Muscle layer of duodenum (tissue), 2 donors: ENCODE data around the gene CENPU.

Experiments used
- H3K27ac ChIP-seq: one replicate; pipeline ENCODE4 v1.7.0; 2013; ENCODE audit warnings: mild to moderate bottlenecking, low read length
- H3K27me3 ChIP-seq: one replicate; pipeline ENCODE4 v1.7.0; 2013; ENCODE audit warnings: low read depth, mild to moderate bottlenecking, control low read depth, low read length
- H3K36me3 ChIP-seq, 2 donors: one replicate each; pipeline ENCODE4 v1.7.0; 2013; ENCODE audit warnings: low read length in 2 of 2, control low read depth in 1 of 2, mild to moderate bottlenecking in 1 of 2; ENCODE audit not compliant: insufficient read depth in 2 of 2, control insufficient read depth in 1 of 2
- H3K4me1 ChIP-seq, 2 donors: one replicate each; pipeline ENCODE4 v1.7.0; 2013; ENCODE audit warnings: low read length in 2 of 2, mild to moderate bottlenecking in 2 of 2, control low read depth in 1 of 2, moderate library complexity in 1 of 2; ENCODE audit not compliant: insufficient read depth in 2 of 2, control insufficient read depth in 1 of 2
- H3K4me3 ChIP-seq, 2 donors: one replicate each; pipeline ENCODE4 v1.7.0; 2013; ENCODE audit warnings: low read length in 2 of 2, low read depth in 1 of 2, mild to moderate bottlenecking in 1 of 2
- H3K9me3 ChIP-seq, 2 donors: one replicate each; pipeline ENCODE4 v1.7.0; 2013; ENCODE audit warnings: low read length in 2 of 2, control low read depth in 1 of 2, mild to moderate bottlenecking in 1 of 2; ENCODE audit not compliant: control insufficient read depth in 1 of 2
- donor health status: healthy.

Gene CENPU

DNA sequence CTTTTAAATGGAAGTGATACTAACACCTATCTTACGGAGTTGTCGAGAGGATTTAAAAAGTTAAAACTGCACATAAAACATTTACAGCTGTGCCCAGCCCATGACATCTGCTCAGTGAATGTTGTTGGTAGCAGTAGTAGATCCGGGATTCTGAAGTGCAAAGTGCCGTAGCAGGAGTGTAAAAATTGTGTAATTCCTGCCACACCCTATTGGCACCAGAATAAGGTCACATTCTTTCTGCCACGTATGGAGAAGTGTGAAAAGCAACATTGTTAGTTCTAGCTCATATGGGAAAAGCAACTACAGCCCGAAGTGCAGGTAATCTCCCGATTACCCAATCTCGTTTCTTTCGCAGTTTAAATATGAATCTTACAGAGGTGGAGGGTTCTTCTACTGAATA lies 53.2 kb downstream of the CENPU start:
- peak overlapping the region; percentile 49 for H3K27ac ChIP-seq
- H3K4me3 ChIP-seq: no peak overlapping the region

DNA sequence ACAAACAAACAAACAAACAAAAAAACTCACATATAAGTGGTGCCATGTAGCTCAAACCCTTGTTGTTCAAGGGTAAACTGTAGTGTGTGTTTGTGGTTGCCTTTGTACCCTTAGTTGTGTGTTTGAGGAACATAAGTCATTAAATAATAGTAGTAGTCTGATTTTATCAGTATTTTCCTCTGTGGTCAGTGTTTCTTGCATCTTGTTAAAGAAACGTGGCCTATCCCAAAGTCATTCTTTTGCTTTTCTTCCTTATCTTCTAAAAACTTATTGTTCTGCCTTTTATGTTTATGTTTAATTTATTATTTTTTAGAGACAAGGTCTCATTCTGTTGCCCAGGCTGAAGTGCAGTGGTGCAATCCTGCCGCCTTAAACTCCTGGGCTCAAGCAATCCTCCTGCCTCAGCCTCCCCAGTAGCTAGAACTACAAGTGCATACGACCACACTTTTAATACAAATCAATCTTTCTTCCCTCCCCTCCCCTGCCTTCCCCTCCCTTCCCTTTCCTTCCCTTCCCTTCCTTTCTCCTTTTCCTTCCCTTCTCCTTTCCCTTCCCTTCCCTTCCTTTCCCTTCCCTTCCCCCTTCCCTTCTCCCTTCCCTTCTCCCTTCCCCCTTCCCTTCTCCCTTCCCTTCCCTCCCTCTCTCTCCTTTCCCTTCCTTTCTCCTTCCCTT lies 57.9 kb downstream of the CENPU start:
- Histone ChIP-seq H3K4me3 (no peak overlapping the region), H3K36me3 (peaks cover 17 to 32% of the 10 kb centered on the region in 2 donors), H3K27me3 (no peaks in the 10 kb centered on the region), H3K9me3 (no peaks in the 10 kb centered on the region), H3K27ac (no peak overlapping the region), H3K4me1 (peaks cover 0 to 3% of the 10 kb centered on the region in 2 donors)

More for the DNA sequence above, 53.2 kb downstream of the CENPU start:
- Histone ChIP-seq H3K9me3 (no peaks in the 10 kb centered on the region), H3K36me3 (peaks cover 3 to 7% of the 10 kb centered on the region in 2 donors), H3K4me1 (peaks cover 0 to 3% of the 10 kb centered on the region in 2 donors), H3K27me3 (no peaks in the 10 kb centered on the region)

DNA sequence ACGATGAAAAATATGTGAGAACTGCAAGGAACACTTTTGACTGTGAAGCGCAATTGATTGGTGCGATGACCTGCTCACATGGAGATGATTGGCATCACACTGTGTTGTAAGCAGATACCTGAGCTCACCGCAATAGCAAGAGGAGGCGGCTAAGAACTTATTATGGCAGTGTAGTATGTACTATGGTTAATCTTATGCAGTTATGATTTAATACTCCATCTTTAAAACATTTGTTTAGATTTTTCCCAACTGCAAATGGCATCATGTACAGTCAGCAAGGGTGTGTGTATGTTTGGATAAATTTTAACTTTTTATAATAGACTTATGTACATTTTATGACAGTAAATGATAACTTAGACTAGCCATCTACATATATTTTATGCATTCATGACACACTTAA lies 58.9 kb downstream of the CENPU start:
- Histone ChIP-seq H3K27ac (no peak overlapping the region), H3K27me3 (no peaks in the 10 kb centered on the region), H3K9me3 (no peaks in the 10 kb centered on the region), H3K36me3 (peaks cover 13 to 35% of the 10 kb centered on the region in 2 donors), H3K4me1 (no peaks in the 10 kb centered on the region), H3K4me3 (no peak overlapping the region)

DNA sequence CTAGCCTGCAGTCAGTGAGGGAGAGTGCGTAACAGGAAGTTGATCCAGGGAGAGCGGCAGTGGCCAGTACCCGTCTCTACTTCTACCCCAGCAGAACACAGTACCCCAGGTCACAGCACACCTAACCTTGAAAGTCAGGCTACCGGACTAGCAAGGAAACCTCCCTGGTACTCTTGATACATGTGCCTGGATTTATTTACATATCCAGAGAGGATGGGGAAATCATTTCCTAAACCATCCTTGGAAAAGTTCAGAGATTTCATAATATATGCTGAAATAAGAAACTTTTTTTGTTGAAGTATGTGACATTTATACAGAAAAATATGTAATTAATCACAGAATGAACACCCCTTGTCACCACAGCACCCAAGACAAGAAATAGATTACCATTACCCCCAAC lies 59.9 kb downstream of the CENPU start:
- no peaks in the 10 kb centered on the region for H3K9me3 ChIP-seq
- peaks cover 13 to 41% of the 10 kb centered on the region in 2 donors for H3K36me3 ChIP-seq
- no peaks in the 10 kb centered on the region for H3K4me1 ChIP-seq
- no peak overlapping the region for H3K4me3 ChIP-seq
- no peaks in the 10 kb centered on the region for H3K27me3 ChIP-seq
- H3K27ac ChIP-seq: no peak overlapping the region

DNA sequence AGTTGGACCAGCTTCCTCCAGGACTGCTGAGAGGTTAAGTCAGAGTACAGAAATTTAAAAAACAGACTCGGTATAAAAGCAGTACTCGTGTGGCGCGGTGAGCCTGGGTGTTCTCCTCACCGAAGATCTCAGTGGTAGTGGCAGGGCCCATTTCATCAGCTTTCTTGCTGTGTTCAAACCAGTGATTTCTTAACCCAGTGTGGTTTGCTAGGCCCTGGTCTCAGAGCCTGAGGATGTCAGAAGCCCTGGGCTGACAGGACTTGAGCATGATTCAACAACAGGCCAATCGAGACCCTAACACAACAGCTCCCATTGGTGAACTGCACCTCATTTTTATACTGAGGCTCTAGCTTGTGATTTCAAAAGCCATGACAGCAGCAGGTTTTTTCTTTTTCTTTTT lies 61.2 kb downstream of the CENPU start:
- Histone ChIP-seq H3K27me3 (no peaks in the 10 kb centered on the region), H3K4me1 (no peaks in the 10 kb centered on the region), H3K9me3 (no peaks in the 10 kb centered on the region), H3K27ac (no peak overlapping the region), H3K36me3 (peaks cover 19 to 51% of the 10 kb centered on the region in 2 donors), H3K4me3 (no peak overlapping the region)

DNA sequence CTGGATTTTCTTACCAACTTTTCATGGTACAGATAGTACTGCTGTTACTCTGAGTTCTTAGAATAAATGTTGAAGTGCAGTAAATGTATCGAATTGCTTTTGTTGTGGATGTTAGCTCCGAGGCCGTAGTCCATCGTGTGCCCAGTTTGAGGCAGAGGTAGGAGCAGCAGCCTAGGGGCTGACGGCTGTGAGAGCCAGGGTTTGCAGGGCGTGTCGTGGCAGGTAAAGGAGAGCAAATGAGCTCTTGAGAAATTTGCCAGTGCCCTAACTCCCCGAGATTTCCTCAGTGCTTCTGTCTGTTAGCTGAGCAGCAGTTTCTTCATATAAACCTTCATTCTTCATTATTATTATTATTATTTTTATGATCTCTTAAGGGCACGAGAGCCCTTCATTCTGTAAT lies 62.8 kb downstream of the CENPU start:
- Histone ChIP-seq H3K9me3 (no peaks in the 10 kb centered on the region), H3K27me3 (no peaks in the 10 kb centered on the region), H3K4me3 (no peak overlapping the region), H3K36me3 (peaks cover 19 to 64% of the 10 kb centered on the region in 2 donors), H3K4me1 (no peaks in the 10 kb centered on the region), H3K27ac (no peak overlapping the region)

DNA sequence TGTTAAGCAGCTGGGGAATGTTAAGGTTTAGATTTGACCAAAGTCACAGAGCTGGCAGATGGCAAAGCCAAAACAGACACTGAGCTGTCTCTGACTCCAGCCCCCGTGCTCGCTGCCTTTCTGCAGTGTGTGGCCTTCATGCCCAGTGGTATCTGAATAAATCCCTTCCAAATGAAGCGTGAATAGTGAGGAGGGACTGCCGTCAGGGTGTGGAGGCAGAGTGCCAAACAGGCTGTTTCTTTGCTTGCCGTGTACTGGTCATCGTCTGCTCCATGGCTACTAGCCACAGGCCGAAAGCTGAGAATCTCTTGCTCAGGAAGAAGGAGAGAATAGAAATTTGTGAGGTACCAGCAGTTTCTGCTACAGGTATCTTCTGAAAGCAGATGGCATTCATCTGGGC lies 64.6 kb downstream of the CENPU start:
- Histone ChIP-seq H3K27ac (no peak overlapping the region), H3K4me1 (no peaks in the 10 kb centered on the region), H3K9me3 (no peaks in the 10 kb centered on the region), H3K27me3 (no peaks in the 10 kb centered on the region), H3K36me3 (peaks cover 13 to 60% of the 10 kb centered on the region in 2 donors), H3K4me3 (no peak overlapping the region)

DNA sequence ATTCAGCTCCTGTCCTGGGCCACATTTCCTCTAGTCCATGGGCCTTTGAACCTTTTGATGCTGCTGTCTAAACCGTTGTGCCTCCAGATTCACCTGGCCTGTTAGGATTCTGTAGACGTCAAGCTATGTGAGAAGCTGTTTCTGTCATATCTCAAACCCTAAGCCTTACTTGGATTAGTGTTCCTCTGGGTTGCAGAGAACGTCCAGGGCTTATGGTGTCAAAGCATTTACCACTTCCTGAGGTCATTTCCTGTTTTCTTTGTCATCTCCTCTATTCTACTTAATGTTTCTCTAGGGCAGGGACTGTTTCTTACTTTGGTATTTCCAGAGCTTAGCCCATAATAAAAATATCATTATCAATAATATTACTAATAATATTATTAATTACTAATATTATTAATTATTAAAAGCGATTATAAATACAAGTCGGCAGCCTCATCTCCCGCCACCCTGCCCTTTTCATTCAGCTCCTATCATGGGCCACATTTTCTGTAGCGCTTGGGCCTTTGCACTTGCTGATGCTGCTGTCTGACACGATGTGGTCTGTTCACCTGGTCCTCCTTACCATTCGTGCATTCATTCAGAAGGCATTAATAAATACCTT lies 65.3 kb downstream of the CENPU start:
- peaks cover 13 to 55% of the 10 kb centered on the region in 2 donors for H3K36me3 ChIP-seq
- no peaks in the 10 kb centered on the region for H3K9me3 ChIP-seq
- no peak overlapping the region for H3K4me3 ChIP-seq
- H3K27me3 ChIP-seq: no peaks in the 10 kb centered on the region
- H3K4me1 ChIP-seq: no peaks in the 10 kb centered on the region
- H3K27ac ChIP-seq: peak overlapping the region; percentile 21

DNA sequence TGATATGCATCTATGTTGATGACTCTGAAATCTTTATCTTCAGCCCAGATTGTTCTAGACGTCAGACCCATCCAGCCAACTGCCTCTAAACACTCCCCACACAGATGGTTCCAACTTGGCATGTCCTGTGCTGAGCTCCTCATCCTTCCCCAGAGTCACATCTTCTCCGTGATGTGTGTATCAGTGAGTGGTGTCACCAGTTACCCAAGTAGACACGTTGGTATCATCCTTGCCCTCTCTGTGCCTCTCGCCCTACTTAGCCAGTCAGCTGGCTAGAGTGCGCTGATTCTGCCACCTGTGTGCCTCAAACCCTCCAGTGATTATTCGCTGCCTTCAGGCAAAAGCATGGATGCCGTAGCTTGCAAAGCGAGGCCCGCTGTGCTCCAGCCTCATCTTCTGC lies 65.8 kb downstream of the CENPU start:
- Histone ChIP-seq H3K27ac (peak overlapping the region; percentile 21), H3K27me3 (no peaks in the 10 kb centered on the region)

DNA sequence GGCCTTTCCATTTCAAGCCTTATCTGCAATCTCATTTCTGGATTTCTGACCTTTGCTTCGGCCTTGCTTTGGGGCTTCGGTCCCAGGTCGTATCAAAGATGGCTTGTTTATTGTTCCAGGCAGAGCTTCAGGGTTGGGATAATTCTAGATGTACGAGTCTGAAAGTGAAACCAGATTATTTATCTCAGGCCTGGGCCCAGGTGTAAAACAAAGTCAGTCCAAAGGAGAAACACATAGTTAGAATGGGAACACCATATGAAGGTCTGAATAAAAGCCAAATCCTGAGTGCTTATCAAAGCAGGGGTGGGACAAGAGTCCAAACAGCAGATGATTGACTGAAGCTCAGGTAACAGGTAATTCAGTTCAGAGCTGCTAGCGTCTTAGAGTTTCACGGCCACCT lies 67.2 kb downstream of the CENPU start:
- Histone ChIP-seq H3K4me1 (no peaks in the 10 kb centered on the region), H3K9me3 (no peaks in the 10 kb centered on the region), H3K36me3 (peaks cover 5 to 40% of the 10 kb centered on the region in 2 donors), H3K27me3 (no peaks in the 10 kb centered on the region), H3K4me3 (no peak overlapping the region), H3K27ac (no peak overlapping the region)

More for the DNA sequence above, 65.8 kb downstream of the CENPU start:
- Histone ChIP-seq H3K4me3 (no peak overlapping the region), H3K36me3 (peaks cover 13 to 54% of the 10 kb centered on the region in 2 donors), H3K4me1 (no peaks in the 10 kb centered on the region), H3K9me3 (no peaks in the 10 kb centered on the region)

DNA sequence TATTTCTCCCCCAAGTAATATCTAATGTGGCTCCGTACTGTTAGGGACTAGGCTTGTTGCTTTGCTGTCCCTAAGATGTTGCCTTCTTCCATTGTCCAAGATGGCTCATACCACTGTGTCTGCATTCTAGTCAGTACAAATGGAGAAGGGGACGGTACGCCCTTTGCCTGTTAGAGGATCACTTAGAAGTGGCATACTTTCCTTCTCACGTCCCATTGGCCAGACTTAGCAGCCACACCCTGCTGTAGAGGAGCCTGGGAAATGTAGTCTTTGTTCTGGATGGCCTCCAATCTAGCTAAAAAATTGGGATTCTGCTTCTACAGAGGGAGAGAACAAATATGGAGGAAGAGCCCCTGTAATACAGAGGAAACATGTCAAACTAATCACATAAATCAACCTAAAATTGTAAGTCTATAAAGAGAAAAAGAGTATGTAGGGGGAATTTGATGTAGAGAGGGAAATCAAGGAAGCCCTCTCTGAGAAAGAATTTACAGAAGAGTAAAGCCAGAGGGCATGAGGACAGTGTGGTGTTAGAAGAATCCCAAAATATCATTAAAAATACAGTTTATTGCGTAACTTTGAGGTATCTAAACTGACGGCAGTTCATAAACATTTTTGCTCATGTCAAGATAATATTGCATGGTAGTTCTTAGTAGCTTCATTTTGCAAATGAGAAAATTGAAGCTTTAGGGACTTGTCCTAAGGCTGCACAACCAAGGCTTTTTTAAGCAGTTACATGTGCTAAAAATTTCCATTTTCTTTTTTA lies 69.3 kb downstream of the CENPU start:
- Histone ChIP-seq H3K9me3 (no peaks in the 10 kb centered on the region), H3K27ac (no peak overlapping the region), H3K27me3 (no peaks in the 10 kb centered on the region), H3K4me3 (no peak overlapping the region), H3K36me3 (peaks cover 9 to 44% of the 10 kb centered on the region in 2 donors), H3K4me1 (no peaks in the 10 kb centered on the region)
